ENCODE data around the gene DYRK1A.
A peak's percentile ranks its signal among the peaks of the same experiment; 100 is the strongest.

DYRK1A gene

DNA sequence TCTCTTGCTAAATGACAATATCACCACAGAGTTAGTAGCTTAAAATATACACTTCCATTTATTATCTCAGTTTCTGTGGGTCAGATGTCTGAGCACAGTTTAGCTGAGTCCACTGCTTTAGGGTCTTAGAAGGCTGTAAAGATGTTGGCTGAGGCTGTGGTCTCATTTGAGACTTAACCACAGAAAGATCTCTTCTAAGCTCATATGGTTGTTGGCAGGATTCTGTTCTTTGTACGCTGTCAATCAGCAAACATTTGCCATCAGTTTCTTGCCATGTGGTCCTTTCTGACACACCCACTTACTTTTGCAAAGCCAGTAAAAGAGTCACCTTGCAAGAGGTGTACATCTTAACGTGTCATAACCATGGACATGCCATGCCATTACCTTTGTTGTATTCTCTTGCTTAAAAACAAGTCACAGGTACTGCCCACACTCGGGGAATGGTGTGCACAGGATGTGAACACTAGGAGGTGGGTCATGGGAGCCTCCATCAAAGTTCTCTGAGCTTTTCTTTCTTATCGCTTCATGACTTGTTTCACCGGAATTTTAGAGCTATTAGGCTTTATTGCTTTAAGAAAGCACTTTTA lies 18.7 kb downstream of the DYRK1A start:
- DNase-seq, result no peak

DNA sequence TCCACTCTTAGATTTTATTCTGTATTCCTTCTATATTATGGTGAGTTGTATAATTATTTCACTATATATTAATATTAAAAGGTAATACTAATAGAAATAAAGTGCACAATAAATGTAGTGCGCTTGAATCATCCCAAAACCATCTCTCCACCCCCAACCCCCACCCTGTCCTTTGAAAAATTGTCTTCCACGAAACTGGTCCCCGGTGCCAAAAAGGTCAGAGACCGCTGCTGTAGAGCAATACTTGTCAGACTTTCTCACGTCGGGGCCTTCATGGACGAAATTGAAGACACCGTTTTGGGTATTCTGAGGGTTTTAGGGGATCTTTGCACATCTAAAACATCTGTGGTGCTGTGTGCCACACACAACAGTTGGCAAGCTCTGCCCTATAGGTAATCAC lies 19.6 kb downstream of the DYRK1A start:
- DNase-seq, result no peak

DNA sequence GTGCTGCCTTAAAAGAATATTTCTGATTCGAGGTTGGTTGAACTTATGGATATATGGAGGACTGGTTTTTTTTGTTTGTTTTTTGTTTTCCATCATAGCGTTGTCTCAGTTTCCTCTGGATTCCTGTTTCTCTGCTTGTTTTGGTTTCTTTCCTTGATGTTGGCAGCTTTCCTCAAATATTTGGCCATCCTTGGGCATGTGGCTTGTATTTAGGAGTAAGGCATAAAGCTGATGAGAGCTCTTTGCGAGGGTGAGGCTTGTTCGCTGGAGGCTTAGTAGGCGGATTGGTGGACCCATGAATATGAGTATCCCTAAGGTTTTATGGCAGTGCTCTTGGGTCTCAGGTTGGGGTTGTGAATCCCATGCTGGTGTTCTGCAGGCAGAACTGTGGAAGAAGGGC lies 22.9 kb downstream of the DYRK1A start:
- DNase-seq, result no peak

DNA sequence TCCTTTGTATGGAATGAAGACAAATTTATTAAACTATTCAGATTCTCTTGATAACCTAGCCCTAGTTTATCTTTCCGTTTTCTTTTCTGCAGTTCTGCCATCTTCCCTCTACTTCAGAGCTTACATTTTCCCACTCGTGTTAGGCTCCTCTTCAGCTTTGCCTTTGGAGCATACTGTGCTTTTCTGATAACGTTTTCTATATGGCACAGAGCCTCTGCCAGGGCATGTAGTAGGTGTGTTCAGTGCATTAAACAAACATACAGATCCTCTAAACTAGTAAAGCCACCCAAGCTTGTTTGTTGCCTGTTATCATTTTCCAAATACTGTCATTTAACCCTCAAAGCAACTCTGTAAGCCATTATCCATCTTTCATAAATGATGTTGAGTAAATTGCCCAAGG lies 25.1 kb downstream of the DYRK1A start:
- DNase-seq, result no peak

DNA sequence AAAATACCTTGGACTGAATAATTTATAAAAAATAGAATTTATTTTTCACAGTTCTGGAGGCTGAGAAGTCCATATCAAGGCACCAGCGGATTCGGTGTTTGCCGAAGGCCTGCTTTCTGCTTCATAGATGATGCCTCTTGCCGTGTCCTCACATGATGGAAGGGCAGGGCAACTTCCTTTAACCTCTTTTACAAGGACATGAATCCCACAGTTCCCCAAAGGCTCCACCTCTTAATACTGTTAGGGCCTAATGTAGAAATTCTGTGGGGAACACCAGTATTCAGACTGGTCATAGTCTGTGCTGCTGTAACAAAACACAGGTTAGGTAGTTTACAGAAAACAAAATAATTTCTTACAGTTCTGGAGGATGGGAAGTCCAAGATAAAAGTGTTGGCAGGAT lies 25.9 kb downstream of the DYRK1A start:
- no peak for DNase-seq

DNA sequence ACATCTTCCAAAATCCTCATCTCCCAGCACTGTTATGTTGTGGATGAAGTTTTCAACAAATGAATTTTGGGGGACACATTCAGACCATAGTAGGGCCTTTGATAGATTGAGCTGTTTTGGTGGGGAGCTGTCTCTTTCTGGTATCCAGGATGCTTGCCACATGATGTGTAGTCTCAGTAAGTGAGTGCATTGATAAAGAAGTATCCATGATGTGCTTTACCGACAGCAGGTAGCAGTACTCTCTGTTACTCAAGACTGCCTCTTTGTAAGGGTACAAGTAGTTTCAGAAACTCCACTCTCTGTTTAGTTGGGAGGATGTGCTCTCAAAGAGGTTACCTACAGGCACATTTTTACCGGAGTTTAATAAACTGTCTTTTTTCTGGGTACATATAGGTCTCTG lies 26.5 kb downstream of the DYRK1A start:
- DNase-seq, result no peak

DNA sequence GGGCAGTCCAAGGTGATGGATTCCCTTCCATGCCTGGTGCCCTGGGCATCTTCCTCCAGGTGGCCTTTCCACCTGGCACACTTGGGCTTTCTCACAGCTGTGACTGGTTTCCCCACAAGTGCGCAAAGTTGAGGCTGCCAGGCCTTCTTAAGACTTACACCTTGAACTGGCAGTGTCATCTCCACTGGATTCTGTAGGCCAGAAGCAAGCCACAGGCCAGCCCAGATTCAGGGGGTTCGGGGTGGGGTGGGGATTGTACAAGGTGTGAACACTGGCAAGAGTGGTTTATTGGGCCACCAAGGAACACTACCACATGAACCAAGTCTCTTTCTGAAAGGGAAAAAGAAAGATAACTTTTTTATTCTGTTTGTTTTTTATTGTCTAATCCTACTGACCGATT lies 27.2 kb downstream of the DYRK1A start:
- DNase-seq, result no peak

DNA sequence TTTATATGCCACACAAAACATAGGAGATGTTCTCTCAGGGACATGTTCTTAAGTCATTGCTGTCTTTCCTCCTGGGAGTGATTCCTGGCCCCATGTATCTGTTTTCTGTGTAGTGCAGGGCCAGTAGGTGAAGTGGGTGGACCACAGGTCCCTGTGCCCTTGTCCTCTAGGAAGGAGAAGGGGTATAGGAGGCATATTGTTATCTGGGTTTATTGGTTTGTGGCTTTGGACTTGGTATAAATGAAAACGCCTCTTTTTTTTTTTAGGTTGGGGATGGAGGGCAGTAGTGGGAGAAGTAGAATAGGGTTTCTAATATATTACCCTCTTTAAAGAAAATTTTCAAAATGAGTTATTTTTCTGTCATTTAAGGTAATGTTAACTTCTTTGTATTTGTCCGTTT lies 29.4 kb downstream of the DYRK1A start:
- no peak for DNase-seq

DNA sequence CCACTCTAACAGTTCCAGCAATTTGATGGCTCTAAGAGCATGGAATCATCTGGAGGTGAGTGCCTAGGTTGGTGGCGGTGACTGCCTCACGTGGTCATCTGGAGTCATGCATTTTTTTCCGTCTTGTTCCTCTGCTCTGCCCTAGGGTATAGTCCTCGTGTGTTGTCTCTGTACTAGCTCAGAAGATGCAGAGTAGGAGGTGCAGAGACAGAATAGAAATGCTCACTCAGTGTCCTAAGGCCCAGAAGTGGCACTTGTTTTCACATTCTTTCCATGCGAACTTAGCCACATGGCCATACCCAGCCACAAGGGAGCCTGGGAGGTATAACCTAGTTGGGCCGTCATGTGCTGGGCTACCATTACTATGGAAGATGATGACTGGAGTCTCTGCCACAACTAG lies 30.3 kb downstream of the DYRK1A start:
- DNase-seq, result no peak

DNA sequence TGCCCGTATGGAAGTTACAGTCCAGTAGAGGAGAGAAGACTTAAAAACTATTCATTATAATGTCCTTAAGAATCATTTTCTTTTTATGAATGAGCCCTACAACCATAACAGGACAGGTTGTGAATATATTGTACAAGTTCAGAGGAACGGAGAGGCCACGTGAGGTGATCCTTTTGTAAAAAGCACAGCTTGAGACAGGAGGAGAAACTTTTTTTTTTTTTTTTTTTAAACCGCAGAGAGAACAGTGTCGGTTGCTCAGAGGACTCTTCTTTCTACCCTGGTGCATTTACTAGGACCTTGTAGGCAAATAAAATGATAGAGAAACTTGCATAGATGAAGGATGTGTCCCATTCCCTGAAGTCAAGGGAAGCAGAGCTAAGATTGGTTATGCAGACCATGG lies 32.1 kb downstream of the DYRK1A start:
- no peak for DNase-seq

DNA sequence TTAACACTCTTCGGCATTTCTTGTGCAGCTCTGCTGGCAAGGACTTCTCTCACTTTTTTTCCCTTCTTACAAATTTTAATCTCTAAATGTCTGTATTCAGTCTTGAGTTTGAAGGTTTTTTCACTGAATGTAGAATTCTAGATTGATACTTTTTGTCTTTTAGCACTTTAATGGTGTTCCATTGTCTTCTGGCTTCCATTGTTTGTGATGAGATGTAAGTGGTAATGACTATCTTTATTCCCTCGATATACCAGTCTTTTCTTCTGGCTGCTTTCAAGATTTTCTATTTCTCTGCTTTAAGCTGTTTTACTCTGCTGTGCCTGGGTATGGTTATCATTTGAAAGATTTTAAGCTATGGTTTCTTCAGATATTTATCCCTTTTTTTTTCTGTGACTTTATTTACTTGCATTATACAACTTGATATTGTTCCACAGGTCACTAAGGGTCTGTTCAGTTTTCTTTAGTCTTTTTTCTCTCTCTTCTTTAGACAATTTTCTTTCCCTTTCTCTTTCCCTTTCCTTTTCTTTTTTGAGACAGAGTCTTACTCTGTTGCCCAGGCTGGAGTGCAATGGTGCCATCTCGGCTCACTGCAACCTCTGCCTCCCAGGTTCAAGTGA lies 35.8 kb downstream of the DYRK1A start:
- no peak for DNase-seq

DNA sequence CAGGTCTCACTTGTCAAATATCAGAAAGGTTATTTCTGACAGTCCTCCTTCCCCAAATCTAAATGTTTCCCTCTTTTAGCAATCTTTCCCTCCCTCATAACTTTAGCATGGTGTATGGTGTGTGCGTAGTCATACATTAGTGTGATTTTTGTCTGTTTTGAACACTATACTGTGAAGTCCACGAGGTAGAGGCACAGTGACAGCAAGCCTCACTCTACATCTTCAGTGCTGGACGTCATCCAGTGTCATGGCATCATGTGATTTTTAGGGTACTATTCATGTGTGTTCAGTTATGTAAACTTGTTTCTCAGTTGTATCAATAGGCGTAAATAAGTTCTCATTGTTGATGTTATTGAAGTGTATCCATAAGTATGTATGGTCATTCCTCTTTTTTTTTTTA lies 39.1 kb downstream of the DYRK1A start:
- no peak for DNase-seq

DNA sequence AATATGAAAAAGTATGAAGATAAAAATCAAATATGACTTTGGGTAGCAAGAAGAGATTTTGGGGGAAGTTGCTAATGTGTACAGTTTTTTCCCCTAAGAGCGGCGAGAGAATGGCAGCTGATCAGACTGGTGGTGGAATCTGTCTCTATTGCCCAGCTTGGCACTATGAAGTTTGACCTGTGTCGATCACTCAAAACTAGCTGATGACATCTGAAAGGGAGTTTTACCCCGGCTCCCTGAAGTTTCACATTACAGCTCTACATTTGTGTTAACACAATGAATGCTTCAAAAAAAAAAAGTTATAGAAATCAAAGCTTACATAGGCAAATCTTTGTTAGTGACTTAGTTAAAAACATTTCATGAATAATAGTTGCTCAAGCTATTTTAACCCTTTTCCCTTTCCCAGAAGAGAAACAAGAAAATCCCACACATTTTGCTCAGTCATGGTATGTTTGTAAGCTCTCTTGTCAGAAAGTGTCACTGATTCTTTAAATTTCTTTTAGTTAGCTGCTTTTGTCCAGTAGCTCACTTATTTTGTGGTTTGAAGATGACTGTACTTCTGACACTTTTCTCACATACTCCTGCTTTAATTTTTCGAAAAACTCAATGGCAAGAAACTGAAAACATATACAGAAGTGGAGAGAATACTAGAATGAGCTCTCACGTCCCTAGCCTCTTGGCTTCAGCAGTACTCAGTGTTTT lies 41.3 kb downstream of the DYRK1A start:
- DNase-seq, result no peak

DNA sequence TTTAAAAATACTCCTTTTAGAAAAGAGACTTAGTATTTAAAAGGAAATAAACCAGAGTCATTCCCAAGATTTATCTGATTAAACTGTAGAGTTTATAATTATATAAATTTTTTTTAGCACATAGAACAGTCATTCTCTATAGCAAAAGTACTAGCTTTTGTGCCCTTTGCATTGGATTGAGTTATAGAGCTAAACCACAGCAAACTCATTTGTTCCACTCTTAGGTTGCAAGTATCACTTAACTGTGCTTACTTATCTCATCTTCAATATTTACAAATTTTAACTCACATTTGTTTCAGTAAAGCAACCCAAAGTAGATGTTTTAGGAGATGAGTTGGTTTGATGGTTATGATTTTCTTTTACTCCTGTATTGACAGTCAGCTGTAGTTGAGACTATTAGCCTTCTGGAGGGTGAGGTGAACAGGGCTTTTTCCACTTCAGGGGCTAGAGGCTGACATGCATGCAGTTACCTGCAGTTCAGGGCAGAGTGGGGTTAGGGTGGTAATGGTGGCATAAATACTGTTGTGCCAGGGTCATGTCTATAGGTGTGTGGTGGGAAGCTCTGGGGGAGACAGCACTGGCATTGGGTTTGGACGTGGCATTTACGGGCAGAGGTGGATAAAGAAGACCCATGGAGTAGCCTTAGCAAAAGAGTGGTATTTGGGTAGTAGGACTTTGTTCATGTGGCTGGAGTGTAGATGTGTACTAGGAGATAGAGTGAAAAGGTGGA lies 42.1 kb downstream of the DYRK1A start:
- no peak for DNase-seq

DNA sequence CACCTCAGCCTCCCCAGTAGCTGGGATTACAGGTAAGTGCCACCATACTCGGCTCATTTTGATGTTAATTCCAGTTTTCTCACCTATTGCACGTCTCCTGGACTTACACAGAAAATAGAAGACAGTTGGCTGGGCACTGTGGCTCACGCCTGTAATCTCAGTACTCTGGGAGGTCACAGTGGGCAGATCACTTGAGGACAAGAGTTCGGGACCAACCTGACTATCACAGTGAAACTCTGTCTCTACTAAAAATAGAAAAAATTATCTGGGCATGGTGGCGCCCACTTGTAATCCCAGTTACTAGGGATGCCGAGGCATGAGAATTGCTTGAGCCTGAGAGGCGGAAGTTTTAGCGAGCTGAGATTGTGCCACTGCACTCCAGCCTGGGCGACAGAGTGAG lies 44.1 kb downstream of the DYRK1A start:
- no peak for DNase-seq

DNA sequence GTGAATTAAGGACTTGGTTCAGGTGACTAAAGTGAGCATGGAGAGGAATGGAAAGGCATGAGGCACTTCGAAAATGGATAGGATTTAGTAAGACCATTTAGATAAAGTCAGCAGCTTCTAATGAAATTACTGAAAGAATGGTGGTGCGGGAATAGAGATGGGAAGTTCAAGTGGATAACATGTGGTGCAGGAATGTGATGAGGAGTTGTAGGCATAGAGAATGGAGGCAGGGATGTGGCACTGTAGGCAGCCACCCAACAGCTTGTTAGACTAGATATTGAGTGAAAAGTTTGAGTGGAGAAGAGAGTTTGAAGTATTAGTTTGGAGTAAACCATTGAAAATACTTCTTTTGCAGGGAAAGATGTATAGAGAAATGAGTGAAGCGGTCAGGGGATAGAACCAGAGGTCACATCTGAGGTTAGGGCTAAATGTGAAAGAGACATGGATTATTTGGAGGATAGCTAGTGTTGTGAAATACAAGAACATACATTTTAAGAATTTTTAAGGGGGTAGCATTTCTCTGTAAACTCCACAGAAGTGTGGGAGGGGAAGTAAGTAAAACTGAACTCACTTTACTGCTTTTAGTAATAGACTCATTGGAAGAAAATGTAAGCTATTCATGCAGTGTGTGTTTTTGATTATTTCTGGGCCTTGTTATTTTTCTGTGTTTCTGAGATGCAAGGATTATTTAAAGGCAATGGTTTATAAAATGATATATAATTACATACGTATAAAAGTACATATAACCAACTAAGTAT lies 46.2 kb downstream of the DYRK1A start:
- DNase-seq, result peak; percentile 13

DNA sequence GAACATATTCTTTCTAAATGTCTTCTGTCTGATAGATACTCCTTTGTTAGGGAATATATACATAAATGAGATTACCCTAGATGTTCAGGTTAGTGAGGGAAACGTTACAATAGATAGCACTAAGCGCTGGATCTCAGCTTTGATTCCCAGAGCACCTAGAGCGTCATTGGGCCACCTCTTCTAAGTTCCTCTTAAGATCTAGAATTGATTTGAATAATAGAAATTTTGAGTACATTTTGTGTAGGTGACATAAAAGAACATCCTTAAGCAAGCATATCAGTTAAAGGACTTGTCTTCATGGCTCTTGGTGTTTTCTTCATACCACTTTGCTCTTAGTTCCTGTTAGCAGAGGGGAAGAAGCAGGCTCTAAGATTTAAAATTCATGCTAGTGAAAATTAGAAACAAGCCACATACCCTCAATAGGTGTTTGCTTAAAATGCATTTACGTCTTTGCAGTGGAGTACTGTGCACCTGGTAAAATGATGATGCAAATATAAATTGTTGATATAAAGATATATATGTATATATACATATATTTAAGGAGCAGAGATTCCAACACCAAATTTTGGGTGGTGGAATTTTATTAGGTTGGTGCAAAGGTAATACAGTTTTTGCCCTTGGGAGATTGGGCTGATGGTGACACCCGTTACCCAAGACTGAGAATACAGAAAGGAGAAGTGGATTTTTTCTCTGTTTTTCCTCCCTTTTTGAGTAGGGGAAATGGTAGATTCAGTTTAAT lies 47.1 kb downstream of the DYRK1A start:
- DNase-seq, result no peak

DNA sequence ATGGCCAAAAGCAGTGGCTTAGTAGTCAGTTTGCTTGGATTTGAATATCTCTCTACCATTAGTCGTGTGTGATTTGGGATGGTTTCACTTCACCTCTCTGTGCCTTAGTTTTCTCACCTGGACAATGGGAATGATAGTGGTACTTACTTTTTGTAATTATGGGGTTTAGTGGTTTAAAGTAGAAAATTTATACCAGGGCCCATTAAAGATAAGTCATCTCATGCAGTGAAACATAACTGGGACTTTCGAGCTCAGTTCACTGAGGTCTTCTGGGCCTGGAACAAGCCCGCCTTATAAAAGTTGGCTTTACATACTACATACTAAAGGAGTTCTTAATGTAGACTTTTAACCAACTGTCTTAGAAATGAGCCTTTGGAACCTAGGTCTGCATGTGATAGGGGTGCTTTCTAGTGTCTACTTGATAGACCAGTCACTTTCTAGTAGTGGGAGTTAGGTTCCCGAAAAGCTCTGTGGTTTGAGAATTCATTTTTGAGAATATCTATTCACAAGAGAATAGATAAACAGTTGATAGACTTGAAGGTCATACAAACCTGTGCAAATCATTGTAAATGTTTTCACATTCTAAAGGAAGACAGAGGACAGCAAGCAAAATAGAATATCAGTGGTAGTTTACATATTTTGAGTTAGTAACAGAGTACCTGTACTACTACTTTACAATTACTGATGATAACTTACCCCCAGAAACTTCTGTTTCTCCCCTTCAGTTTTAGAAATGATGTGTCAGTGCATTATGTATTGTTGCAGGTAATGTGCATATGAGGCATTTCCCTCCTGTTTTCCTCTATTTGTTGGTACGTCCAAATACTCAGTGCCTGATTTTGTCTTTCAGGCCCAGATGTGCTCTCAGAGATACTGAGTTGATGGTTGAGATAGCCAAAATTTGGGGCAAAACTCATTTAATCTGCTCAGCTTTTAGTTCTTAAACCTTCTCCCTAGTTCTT lies 48.0 kb downstream of the DYRK1A start:
- DNase-seq, result no peak

DNA sequence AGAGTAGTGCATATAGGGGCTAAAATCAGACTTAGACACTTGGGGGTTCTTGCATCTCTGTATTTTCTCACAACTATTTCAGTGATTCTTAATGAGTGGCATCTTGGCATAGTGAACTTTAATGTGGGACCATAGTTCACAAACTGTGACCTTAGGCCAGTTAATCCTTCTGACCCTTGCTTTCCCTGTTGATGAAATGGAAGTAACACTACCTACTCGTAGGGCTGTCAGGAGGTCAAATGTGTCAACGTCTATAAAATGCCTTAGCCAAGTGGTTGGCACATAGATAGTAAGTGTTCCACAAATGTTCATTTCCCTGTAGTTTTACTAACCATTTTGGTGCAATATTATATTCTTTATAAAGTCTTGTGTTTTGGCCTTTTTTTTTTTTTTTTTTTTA lies 49.4 kb downstream of the DYRK1A start:
- no peak for DNase-seq

DNA sequence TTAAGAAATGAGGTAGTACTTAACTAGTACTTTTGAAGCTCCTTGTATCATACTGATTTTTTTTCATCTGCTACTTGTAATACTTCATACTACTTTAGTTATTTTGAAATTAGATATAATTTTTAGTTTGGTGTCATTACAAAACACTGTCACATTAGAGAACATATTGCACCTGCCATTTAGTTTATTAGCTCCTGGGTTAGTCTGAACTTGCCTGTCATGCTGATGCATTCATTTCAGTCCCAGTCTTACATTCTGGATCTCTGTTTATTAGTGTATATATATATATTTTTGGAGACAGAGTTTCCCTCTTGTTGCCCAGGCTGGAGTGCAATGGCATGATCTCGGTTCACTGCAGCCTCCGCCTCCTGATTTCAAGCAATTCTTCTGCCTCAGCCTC lies 50.3 kb downstream of the DYRK1A start:
- DNase-seq, result no peak

DNA sequence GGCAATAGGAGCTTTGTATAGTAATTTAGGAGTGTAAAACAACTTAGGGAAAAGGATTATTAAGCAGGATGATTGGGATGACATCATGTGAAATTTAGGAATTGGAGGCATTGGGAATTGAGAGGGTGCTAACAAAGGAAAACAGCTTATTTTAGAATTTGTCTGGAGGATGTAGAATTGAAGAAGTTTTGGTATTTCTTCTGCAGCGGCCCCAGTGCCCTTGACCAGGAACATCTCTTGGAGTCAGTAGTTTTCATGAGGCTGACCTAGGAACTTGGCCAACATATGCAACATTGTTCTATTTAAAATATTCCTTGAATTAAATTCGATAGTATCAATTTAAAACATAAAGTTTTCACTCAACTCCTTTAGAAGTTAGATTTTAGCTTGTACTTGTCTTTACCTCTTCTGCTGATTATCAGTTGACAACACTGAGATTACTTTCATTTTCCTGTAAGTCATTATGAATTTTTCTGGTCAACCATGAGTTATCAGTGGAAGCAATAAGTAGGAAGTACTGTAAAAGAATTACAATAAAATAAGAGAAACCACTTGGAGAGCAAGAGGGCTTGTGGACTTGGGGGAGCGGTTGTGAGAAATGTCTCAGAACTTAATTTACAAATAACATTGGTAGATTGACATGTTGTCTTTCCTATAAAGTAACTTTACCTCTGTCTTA lies 52.8 kb downstream of the DYRK1A start:
- DNase-seq, result no peak

All from kidney glomerular epithelial cell (primary cell).